Fibroblast of skin of abdomen (primary cell): Measurements from ENCODE around the gene TM9SF1. TPM values are rescaled to one million over a fixed set of nuclear protein-coding genes. Genes with fewer than 3 reads are reported as not detected.

ENCODE experiments used
- DNase-seq: peaks from one replicate; pipeline ENCODE4 v3.0.0-alpha.2; 2013
- polyA plus RNA-seq, 2 experiments: library from polyadenylated mRNA; unstranded; fragments of 120-200 nt; gene quantifications; one replicate each; pipeline ENCODE4 v1.2.1, GENCODE V29; 2013; ENCODE audit not compliant: insufficient read length in 2 of 2

TM9SF1 gene, protein sequence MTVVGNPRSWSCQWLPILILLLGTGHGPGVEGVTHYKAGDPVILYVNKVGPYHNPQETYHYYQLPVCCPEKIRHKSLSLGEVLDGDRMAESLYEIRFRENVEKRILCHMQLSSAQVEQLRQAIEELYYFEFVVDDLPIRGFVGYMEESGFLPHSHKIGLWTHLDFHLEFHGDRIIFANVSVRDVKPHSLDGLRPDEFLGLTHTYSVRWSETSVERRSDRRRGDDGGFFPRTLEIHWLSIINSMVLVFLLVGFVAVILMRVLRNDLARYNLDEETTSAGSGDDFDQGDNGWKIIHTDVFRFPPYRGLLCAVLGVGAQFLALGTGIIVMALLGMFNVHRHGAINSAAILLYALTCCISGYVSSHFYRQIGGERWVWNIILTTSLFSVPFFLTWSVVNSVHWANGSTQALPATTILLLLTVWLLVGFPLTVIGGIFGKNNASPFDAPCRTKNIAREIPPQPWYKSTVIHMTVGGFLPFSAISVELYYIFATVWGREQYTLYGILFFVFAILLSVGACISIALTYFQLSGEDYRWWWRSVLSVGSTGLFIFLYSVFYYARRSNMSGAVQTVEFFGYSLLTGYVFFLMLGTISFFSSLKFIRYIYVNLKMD
- polyA plus RNA-seq (2013, experiment 1 of 2; ENCODE audit: insufficient read length) = 32.8 TPM
- polyA plus RNA-seq (2013, experiment 2 of 2; ENCODE audit: insufficient read length) = 31.6 TPM

DNA sequence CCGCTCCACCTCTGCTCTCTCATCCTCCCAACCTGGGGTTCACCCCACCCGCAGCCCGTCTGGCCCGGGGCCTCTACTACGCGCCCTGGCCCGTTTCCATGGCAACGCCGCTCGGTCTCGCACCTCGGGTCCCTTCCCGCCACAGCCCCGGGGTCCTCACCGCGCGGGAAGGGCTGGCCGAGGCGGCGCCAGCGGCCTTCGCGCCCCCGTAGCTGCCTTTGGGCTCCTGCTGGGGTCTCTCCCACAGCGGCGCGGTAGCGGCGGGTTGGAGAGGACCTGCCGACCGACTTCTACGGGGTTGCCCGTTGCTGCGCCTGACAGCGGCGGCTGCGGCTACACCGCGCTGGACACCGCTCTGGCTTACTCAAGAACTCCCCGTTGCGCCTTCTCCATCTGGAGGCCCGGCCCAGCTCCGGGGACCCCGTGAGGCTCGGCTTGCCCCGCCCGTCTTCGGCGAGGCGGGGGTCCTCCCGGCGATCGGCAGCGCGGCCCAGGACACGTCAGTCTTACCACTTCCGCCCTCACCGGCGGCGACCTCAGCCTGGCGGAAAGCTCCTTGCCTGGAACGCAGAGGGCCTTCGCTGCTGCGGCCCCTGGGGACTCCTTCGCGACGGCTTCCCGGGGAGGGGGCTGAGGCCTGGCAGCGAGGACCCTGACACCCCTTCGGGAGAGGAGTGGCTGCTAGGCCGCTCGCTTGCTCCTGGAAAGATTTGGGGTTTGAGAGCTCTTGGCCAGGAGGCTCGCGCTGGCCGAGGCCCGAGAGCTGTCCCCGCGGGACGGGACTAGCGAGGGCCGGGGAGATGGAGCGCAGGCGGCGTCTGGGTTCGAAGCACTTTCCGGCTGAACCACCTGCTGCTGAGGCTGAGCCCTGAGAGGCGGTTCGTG is at the start of gene TM9SF1:
Gene TM9SF1, minus strand, starts transcription at position 256 of the 885 bp plus-strand sequence. CDS start 422 bp downstream, outside the sequence.
- DNase-seq = peak; percentile 87

DNA sequence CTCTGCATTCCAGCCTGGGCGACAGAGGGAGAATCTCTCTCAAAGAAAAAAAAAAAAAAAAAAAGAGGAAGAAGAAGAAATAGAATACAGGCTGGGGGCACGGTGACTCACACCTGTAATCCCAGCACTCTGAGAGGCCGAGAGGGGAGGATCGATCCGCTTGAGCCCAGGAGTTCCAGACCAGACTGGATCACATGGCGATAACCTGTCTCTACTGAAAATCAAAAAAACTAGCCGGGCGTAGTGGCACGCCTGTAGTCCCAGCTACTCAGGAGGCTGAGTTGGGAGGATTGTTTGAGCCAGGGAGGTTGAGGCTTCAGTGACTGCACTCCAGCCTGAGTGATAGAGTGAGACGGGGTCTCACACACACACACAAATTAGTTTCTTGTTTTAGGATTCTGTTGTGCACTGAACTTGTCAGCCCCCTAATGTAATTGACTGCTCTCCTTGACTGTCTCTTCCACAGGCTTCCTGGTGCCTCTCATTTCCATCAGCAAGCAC is 48.1 kb upstream of the TM9SF1 start:
- DNase-seq = peak; percentile 30

DNA sequence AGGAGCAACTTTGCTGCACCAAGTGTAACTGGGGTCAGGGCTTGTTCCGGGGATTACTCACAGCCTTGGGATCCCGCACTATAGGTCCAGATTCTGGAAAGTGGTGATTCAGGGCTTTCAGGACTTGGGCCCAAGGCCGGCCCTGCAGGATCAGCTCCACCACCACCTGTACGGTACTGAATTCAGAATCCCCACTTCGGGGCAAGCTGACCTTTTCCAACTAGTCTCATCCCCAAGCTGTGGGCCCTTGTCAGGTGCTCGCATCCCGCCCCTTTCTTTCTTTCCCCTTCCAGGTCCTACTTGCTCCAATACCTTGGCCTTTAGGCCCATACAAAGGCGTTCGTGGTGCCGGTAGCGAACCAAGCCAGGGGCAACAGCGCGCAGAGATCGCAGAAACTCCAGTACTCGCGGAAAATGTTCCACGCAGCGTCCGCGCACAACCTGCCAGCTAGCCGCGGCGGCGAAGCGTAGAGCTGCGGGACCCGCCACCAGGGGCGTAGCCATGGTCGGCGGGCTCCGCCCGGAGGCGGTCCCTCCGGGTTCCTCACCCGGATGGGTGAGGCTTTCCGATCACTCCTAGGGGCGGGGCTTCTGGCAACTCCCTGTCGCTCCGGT is 46.7 kb upstream of the TM9SF1 start:
- DNase-seq = peak; percentile 92

DNA sequence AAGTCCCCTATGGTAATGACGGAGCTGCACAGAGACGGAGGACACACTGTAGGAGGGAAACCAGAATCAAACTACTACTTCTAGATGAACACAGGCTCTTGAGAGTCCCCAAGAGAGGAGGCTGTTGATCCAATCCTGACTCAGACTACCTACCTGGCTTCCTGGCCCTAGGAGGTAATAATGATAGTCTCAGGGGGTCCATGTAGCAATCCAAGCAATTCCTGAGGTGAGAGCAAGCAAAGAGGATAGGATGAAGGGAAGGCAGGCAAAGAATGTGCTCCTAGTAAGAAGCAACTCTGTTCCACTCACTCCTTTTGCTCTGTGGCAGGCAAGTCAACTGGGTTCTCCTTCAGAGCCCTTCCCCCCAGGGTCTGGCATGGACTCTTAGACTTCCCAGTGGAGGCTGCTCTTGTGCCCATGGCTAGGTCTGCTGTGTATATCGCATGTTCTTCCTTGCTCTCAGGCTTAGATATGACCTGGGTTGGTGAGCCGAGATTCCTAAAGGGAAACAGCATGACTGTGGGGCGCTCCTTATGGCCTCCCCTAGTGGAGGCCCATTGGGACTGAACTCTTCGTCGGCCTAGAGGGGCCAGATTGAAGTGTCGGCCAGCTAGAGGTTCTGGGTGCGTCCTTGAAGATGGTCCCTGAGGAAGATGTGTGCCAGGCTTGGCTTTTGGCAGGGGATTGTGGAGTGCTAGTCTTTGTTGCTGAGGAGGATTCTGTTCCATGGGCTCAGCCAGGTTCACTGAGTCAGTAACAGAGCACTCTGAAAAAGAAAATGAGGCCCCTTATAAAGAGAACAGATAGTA is 45.1 kb upstream of the TM9SF1 start:
- no peak for DNase-seq

DNA sequence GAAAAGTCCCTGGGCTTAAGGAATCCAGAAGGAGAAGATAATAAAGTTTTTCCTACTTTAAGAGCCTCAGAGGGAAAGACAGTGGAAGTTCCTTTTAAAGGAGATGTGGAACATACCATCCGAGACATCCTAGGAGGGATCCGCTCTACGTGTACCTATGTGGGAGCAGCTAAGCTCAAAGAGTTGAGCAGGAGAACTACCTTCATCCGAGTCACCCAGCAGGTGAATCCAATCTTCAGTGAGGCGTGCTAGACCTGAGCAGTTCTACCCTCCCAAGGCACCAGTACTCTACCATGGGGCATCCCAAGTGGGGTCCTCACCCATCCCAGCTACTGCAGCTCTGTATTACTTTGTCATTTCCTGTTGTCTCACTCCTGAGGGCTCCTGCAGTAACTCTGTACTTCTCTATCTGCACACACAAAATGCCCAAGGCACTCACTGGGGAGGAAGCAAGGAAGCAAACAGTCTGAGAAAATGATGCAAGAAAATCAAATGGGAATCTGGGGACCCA is 43.3 kb upstream of the TM9SF1 start:
- no peak for DNase-seq

DNA sequence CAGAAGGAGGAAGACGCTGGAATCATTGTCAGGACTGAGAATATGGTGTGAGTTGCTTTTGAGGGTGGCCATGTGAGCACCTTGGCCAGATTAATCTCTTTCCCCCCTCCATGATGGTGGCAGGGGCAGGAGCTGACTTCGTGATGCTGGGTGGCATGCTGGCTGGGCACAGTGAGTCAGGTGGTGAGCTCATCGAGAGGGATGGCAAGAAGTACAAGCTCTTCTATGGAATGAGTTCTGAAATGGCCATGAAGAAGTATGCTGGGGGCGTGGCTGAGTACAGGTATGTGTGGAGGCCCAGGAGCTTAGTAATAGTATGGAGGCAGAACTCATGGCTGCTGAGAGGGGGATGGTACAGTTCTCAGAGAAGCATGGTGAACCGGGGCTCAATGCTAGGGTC is 42.9 kb upstream of the TM9SF1 start:
- DNase-seq = no peak

DNA sequence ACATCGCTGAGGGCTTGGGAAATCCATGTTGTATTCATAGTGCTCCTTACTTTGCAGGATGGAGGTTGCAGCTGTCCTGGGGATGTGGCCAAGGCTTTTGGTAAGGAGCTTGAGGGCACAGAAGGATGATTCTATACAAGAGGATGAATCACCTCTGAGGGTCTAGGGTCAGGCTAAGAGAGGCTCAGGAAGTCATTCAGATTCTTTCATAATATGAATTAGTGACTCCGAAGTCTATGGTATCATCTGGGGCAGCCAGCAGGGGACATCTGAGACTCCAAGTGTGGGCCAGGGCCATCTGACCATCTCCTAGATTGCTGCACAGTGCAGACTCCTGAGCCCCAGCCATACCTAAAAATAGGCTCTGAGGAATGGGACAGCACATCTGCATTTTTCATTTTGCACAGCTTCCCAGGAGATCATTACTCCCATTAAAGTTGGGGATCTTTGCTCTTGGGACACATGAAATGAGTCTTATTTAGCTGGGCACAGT is 42.3 kb upstream of the TM9SF1 start:
- no peak for DNase-seq

DNA sequence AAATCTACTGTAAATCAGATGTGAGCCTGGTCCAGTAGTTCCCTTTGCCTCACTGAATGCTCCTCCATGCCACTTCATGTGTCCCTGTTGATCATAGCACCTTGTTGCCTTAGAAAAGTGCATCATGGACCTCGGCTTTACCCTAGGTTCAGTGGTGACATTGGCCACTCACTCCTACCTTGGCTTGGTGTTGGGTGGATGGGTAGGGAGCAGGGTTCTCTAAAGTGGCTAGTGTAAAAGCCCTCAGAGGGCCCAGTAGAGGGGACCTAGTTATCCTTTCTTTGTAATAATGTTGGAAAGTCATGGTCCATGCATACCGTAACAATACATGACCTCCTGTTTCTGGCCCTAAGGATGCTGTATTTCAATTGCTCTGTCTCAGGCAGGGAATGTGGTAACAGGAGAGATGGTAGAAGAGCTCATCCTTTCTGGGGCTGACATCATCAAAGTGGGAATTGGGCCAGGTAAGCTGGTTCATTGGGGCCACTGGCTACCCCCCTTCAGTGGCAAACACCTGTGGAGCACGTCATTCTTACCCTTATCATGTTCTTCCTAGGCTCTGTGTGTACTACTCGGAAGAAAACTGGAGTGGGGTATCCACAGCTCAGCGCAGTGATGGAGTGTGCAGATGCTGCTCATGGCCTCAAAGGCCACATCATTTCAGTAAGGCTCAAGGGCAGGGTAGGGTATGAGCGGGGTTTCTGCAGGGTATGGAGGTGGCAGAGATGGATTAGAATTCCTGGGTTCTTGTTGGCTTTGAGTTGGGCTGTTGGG is 41.6 kb upstream of the TM9SF1 start:
- DNase-seq = no peak

DNA sequence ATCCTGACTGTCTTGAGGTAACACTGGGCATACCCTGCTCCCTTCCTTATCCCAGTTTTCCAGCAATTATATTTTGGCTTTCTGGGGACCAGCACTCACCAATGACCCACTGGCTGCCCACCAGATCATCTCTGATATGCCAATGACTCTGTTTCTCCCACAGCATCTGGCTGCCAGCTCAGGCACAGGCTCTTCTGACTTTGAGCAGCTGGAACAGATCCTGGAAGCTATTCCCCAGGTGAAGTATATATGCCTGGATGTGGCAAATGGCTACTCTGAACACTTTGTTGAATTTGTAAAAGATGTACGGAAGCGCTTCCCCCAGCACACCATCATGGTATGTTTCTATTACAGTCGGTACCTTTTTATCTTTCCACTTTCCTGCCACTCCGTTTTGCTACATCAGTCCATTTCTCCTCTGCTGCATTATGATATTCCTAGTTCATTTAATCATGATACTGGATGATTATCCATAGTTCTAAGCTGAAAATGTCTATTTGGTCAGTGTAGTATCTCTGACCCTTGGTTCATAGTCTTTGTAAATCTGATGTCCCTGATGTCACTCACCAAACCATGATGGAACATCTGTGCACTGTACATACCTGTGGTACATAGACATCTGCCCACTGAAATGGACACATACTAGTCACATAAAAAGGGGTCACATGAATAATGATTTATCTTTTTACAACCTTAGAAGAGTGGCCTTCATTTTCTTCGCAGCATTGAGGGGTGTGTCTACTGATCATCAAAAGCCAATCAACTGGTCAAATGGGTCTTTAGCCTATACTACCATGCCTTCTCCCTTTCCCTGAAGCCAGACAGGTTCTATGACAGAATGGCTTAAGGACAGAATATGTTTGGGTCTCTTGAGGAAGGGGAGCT is 40.8 kb upstream of the TM9SF1 start:
- no peak for DNase-seq

DNA sequence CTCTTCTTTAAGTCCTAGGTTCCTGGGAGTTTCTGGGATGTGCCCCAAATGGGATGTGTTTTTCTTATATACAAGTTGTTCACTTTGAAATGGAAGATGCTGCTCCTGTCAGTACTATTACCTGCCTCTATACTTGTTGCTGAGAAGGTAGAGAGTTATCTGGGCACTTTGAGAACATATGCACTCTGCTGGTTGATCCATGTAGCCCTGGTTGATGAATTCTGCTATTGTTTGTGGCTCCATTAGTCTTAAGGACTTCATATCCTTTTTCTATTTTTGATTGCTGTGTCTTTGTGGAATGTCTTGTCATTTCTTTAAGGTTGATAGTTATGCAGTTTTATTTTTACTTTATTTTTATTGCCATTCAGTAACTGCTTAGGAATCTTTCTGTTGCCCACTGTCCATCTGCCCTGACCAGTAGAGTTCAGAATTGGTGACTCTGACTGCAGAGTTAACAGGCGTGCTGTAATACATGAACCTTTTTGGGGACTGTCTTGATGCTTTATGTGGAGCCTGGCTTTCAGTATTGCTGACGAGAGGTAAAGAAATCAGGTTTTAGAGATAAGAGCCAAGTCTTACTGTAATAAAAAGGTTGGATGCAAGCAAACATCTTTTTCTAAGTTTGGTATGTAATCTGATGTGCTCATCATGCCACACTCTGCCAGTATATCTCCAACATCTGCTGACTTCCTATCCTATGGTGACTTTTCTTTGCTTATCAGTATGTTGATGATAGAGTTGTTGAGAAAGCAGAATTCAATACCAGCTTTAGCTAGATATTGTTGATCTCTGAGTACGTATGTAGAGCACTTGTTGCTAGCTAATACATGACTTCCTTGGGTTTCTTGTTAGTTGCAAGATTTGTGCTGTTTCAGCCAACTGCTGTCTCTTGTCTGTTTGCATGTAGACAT is 39.1 kb upstream of the TM9SF1 start:
- DNase-seq = no peak

DNA sequence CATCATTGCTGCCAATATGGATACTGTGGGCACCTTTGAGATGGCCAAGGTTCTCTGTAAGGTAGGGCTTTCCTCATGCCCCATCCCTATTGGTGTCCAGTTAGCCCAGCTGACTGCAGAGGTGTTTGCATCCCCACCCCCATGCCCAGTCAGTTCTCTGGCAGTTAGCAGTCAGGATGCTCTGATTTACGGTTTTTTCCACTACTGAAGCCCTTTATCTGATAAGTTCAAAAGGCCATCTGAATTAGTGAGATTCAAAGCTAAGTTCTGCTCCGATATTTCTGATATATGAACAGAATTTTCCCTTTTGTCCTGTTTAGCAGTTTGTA is 38.3 kb upstream of the TM9SF1 start:
- no peak for DNase-seq

DNA sequence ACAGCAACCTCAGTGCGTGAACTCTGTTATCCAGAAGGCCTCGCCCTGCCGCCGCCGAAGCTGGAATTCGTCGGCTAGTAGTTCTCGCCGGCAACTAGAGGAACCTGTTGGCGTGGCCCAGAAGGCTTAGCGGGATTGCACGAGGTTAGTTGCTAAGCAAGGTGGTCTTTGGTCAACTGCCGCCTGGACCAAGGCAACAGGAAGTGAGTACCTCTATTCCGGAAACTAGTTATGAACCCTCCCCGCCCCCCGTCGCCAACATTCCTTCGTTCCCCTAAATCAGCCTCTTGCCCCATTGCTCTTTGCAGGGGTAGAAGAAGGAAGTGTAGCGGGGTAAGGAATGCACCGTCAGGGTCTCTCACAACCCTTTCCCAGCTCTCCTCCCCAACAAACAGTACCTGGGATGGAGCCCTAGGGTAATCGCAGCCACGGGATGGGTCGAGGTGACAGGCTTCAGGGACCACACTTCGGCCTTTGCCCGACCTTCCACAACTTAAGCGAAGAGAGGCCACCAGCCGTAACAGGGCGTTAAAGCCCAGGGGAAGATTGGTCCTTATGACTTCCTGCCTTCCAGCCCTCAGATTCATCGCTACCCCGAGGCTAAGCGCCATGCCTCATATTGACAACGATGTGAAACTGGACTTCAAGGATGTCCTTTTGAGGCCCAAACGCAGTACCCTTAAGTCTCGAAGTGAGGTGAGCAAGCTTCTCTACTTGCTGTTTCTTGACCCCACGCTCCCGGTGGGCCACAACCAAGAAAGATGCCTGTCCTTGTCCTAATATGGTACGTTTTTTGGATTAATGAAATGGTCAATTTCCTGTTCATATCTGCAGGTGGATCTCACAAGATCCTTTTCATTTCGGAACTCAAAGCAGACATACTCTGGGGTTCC is 37.6 kb upstream of the TM9SF1 start, which contains the start of gene GMPR2:
Gene GMPR2, plus strand, starts transcription at position 285 of the 893 bp plus-strand sequence. Its CDS starts 325 bp downstream, at position 610.
- no peak for DNase-seq

DNA sequence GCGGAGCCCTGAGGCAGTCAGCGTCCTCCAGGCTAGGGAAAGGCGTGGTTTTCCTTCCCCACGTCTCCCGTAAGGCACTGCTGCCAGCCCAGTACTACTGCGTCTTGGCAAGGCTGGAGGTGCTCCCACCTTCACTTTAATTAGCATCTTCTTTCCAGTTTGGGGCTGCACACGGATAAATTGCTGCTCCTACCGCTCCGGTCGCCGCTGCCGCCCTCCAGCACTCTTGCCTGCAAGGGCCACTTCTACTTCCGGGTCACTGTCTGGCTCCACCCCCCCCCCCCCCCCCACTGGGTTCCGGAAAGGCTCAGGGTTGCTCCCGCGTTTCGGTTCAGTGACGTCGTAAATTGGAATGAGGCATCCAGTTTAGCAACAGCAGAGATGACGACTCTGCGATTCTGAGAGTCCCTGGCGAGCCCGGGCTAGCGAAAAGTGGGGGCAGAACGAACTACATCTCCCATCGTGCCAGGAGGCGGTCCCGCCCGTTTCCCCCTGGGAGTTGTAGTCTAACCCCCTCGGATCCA is 36.9 kb upstream of the TM9SF1 start, which contains the start of gene NEDD8:
Gene NEDD8, minus strand, starts transcription at position 247 of the 524 bp plus-strand sequence. Its CDS starts 100 bp downstream, at position 147.
- DNase-seq = peak; percentile 98

DNA sequence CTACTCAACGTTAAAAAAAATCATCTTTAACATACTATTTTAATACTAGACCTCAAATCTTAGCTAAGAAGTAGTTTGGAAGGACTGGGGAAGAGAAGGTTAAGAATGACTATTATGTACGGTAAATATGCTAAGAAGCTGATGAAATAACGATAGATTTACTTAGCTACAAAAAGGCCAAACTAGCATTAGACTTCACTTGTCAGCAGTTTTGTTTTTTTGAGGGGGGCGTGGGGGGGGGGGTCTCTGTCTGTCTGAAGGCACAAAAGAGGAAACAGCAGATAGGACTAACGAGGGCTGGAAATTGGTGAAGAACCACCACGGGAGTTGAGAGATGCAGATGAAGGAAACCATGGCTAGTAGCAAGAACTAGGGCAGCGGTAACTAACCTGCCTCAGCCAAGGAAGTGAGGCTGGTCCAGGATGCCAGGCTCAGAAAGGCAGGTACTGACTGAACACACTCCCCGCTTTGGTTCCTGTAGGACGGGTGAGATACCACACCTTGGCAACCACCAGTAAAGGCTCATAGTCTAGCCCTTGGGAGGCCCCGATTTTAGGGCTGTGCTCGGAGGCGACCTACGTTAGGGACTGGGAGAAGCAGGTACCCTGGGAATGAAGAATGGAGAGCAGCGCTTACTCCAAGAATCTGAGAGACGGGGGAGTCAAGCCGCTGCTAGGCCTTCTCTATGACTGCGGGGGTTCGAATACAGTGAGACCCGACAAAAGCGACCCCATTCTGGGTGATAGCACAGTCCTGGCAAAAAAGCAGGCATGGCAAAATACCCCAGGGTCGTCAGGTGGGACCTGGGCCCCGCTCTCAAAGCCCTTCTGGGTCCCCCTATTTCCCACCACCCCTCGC is 36.3 kb upstream of the TM9SF1 start:
- DNase-seq = no peak

DNA sequence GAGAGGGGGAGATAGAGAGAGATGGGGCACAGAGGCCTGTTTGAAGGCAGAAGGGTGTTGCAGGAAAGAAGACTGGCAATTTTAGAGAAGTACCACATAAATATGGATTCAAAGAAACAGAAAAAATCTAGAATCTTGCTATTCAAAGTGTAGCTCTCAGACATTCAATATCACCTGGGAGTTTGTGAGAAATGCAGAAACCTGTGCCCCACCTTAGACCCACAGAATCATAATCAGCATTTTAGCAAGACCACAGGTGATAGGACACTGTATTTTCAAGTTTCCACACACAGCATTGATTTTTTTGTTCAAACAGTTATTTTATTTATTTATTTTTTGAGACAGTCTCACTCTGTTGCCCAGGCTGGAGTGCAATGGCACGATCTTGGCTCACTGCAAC is 33.7 kb upstream of the TM9SF1 start:
- no peak for DNase-seq
